Measurements from ENCODE around the gene GNRH2.

DNA sequence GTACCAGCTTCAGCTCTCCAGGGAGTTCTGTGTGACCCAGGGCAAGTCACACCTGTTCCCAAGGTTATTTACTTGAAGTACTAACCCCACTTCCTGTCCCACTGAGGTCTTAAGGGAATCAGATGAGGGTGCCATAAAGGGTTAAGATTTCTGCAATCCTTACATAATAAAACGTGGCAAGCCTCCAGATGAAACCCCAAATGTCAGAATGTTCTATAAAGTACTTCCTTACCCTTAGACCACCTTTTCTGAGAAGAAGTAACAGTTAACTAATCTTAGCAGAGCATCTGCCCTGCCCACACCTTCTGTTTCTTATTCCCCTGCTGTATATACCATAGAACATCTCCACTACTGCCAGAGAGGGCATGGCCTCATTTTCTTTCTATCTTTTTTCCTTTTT, 47.1 kb downstream of the GNRH2 start:
- TF ChIP-seq, protein P1, sequence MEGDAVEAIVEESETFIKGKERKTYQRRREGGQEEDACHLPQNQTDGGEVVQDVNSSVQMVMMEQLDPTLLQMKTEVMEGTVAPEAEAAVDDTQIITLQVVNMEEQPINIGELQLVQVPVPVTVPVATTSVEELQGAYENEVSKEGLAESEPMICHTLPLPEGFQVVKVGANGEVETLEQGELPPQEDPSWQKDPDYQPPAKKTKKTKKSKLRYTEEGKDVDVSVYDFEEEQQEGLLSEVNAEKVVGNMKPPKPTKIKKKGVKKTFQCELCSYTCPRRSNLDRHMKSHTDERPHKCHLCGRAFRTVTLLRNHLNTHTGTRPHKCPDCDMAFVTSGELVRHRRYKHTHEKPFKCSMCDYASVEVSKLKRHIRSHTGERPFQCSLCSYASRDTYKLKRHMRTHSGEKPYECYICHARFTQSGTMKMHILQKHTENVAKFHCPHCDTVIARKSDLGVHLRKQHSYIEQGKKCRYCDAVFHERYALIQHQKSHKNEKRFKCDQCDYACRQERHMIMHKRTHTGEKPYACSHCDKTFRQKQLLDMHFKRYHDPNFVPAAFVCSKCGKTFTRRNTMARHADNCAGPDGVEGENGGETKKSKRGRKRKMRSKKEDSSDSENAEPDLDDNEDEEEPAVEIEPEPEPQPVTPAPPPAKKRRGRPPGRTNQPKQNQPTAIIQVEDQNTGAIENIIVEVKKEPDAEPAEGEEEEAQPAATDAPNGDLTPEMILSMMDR (IDR thresholded peaks at IDR 0.05), result no peak
- no peak for TF ChIP-seq POLR2A (IDR thresholded peaks at IDR 0.05)
